AG04449 (cell line): ENCODE measurements around the gene LONP2.

ENCODE experiments used
- CTCF ChIA-PET: fragments of 350-600 bp; formaldehyde crosslinking; extraction: SDS; loops from one replicate; lab custom pipeline; 2021; ENCODE audit warnings: antibody characterized with exemption; lab: Yijun Ruan, JAX
- POLR2A ChIA-PET: fragments of 400-600, 350-600 bp; formaldehyde crosslinking; extraction: SDS; loops from one replicate; lab custom pipeline; 2020; ENCODE audit warnings: antibody characterized with exemption, inconsistent platforms; lab: Yijun Ruan, JAX
- DNase-seq: peaks from one replicate; pipeline ENCODE4 v3.0.0-alpha.2; 2010; ENCODE audit warnings: low read depth, low spot score
- H3K4me3 ChIP-seq: 2 replicates; pipeline ENCODE4 v1.5.1; 2011; ENCODE audit warnings: low read depth, mild to moderate bottlenecking, control low read depth, low read length
- TF ChIP-seq, protein P1 (sequence below): IDR thresholded peaks from one replicate; pipeline ENCODE4 v1.5.1; 2011; ENCODE audit warnings: mild to moderate bottlenecking, moderate library complexity, low read length, control low read depth, inconsistent platforms; ENCODE audit not compliant: insufficient read depth; ENCODE audit errors: missing control alignments

Gene LONP2

DNA sequence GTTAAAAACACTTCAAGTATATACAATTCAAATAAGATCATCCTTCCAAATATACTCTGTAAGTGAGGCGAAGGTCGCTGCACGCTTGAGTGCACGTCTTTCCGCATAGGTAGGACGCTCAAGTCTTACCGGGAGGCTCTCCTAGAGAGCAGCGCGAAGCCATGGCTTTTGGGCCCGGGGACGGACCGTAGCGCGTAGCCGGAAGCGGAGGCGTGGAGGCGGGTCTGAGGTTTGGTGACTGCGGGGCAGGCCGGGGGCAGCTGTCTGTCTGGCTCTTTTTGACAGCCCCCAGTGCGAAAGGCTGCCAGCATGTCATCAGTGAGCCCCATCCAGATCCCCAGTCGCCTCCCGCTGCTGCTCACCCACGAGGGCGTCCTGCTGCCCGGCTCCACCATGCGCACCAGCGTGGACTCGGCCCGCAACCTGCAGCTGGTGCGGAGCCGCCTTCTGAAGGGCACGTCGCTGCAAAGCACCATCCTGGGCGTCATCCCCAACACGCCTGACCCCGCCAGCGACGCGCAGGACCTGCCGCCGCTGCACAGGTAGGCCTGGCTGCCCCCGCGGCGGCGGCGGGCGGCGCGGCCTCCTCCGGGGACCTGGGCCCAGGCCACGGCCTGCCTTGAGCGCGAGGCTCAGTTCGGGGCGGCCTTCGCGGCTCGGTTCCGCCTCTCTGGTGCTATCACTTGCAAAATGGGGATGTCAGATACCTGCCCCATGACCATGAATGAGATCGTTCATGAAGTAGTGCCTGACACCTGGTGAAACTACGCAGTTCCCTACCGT, at the start of gene LONP2:
Gene LONP2, plus strand, starts transcription at position 221 of the 783 bp plus-strand sequence. Its CDS starts 89 bp downstream, at position 310.
- TF ChIP-seq, protein P1, sequence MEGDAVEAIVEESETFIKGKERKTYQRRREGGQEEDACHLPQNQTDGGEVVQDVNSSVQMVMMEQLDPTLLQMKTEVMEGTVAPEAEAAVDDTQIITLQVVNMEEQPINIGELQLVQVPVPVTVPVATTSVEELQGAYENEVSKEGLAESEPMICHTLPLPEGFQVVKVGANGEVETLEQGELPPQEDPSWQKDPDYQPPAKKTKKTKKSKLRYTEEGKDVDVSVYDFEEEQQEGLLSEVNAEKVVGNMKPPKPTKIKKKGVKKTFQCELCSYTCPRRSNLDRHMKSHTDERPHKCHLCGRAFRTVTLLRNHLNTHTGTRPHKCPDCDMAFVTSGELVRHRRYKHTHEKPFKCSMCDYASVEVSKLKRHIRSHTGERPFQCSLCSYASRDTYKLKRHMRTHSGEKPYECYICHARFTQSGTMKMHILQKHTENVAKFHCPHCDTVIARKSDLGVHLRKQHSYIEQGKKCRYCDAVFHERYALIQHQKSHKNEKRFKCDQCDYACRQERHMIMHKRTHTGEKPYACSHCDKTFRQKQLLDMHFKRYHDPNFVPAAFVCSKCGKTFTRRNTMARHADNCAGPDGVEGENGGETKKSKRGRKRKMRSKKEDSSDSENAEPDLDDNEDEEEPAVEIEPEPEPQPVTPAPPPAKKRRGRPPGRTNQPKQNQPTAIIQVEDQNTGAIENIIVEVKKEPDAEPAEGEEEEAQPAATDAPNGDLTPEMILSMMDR, result no peak
- peak; percentile 42 for DNase-seq
- CTCF ChIA-PET, result interaction anchor here (1.0 kb wide), 1 partner anchor 297 kb away, joined by 3 read pairs; no protein-coding TSS in a partner anchor
- POLR2A ChIA-PET, result no interaction called here
- peak within 1 kb of the TSS; percentile 94 for H3K4me3 ChIP-seq

- DNase-seq, result peak; percentile 5
- no peak overlapping the region for H3K4me3 ChIP-seq
- ChIA-PET POLR2A (no interaction called here), CTCF (interaction anchor here (0.8 to 0.9 kb wide), 2 partner anchors 435 to 1245 kb away, joined by 3 read pairs; no protein-coding TSS in a partner anchor)
- TF ChIP-seq, protein P1, result no peak
These were observed 49.1 kb upstream of the LONP2 start for GRCh38 chr16:48194828-48195556.

- no peak for DNase-seq
- CTCF ChIA-PET, result no interaction called here
- TF ChIP-seq, protein P1, result no peak
These were observed 46.8 kb upstream of the LONP2 start for GRCh38 chr16:48197294-48197693.

DNA sequence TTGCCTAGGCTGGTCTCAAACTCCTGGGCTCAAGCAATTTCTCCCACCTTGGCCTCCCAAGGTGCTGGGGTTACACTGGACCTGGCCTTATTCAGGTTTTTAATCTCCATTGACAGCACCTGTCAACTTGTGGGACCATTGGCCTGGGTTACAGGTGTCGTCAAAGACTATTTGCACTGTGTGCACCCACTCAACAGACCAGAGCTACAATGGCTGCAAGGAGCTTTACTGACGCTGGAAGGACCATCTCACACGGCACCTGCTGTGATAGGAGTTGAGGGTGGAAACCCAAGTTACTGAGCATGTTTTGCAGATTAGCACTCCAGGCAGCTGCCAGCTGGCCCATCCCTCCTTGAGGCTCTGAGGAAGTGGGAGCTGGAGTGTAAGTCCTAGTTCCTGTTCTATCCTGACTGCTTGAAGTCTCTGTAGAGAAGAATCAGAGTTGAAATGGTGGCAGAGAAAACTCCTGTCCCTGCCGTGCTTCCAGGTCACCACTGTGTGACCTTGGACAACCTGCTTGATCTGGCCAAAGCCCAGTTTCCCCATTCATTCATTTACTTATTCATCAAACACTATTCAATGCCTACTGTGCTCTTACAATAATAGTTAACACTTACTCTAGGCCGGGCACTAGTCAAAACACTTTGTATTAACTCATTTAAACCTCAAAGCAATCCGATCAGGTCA, 42.4 kb upstream of the LONP2 start:
- TF ChIP-seq, protein P1, result no peak
- DNase-seq, result no peak
- CTCF ChIA-PET, result interaction anchor here (0.9 kb wide), 1 partner anchor 429 kb away, joined by 3 read pairs; no protein-coding TSS in a partner anchor

More at GRCh38 chr16:48197294-48197693, 46.8 kb upstream of the LONP2 start:
- POLR2A ChIA-PET, result no interaction called here
- H3K4me3 ChIP-seq, result no peak overlapping the region

GRCh38 chr16:48203974-48204824, 39.9 kb upstream of the LONP2 start:
- ChIA-PET POLR2A (no interaction called here), CTCF (no interaction called here)
- no peak for DNase-seq
- no peak overlapping the region for H3K4me3 ChIP-seq
- TF ChIP-seq, protein P1, result no peak

More for the DNA sequence above, 42.4 kb upstream of the LONP2 start:
- POLR2A ChIA-PET, result no interaction called here
- H3K4me3 ChIP-seq, result no peak overlapping the region
